H1 (cell line): ENCODE results near the gene ACBD6. TPM values are rescaled to one million over a fixed set of nuclear protein-coding genes. Genes with fewer than 3 reads are reported as not detected.

Source experiments
- CTCF ChIA-PET: fragments of 300-600 bp; sonication (Branson Sonifier 250); formaldehyde crosslinking; loops from one replicate; lab custom pipeline; 2021; ENCODE audit not compliant: partially characterized antibody; lab: Charles Lee
- POLR2A ChIA-PET: fragments of 300-600 bp; sonication (Branson Sonifier 250); formaldehyde crosslinking; loops from one replicate; lab custom pipeline; 2021; ENCODE audit warnings: inconsistent platforms; ENCODE audit not compliant: partially characterized antibody; lab: Charles Lee
- DNase-seq, 2 experiments: peaks; one replicate each; pipeline versions ENCODE4 v3.0.0 to v3.0.0-alpha.2; 2010 to 2022; ENCODE audit warnings: low spot score in 2 of 2, low read depth in 1 of 2, mixed read lengths in 1 of 2
- FAIRE-seq: peaks from 2 replicates; lab custom pipeline; 2011; peaks lifted over from hg19 to GRCh38; lab: Jason Lieb, UNC
- H2AFZ ChIP-seq: 2 replicates; pipeline ENCODE4 v1.8.1; 2012; ENCODE audit warnings: low read length, inconsistent platforms
- H2AK5ac ChIP-seq: 2 replicates; pipeline ENCODE4 v1.6.1; 2013; ENCODE audit warnings: low read depth, low read length
- H2BK120ac ChIP-seq: replicated peaks from 2 replicates; pipeline ENCODE3; 2013; ENCODE audit warnings: low read depth, low read length, inconsistent platforms
- H2BK12ac ChIP-seq: 2 replicates; pipeline ENCODE4 v1.6.1; 2013; ENCODE audit warnings: low read depth, low read length
- H2BK15ac ChIP-seq: 2 replicates; pipeline ENCODE4 v1.6.1; 2013; ENCODE audit warnings: low read length
- H2BK20ac ChIP-seq: 2 replicates; pipeline ENCODE4 v1.6.1; 2013; ENCODE audit warnings: low read length
- H2BK5ac ChIP-seq: 2 replicates; pipeline ENCODE4 v1.6.1; 2013; ENCODE audit warnings: low read depth, low read length
- H3K14ac ChIP-seq: 2 replicates; pipeline ENCODE4 v1.6.1; 2013; ENCODE audit warnings: inconsistent platforms; ENCODE audit not compliant: insufficient read length
- H3K18ac ChIP-seq: 2 replicates; pipeline ENCODE4 v1.6.1; 2013; ENCODE audit warnings: low read length; ENCODE audit errors: extremely low read depth
- H3K23ac ChIP-seq: 2 replicates; pipeline ENCODE4 v1.6.1; 2013; ENCODE audit warnings: inconsistent platforms; ENCODE audit not compliant: insufficient read length
- H3K23me2 ChIP-seq: 2 replicates; pipeline ENCODE4 v1.6.1; 2013; ENCODE audit warnings: low read depth, low read length
- H3K27ac ChIP-seq: 2 replicates; pipeline ENCODE4 v1.6.1; 2011; ENCODE audit warnings: low read depth, low read length, inconsistent platforms
- H3K27me3 ChIP-seq, 4 experiments: replicated peaks in 1 of 4; 1 replicate in 1 of 4; 2 replicates in 3 of 4; pipeline versions ENCODE4 v1.6.1 to v1.8.1; 2011 to 2013; ENCODE audit warnings: low read length in 3 of 4, mild to moderate bottlenecking in 3 of 4, inconsistent platforms in 2 of 4, mixed read lengths in 2 of 4, moderate library complexity in 1 of 4; ENCODE audit not compliant: control insufficient read depth in 3 of 4, insufficient read depth in 3 of 4; ENCODE audit errors: extremely low read depth in 1 of 4
- H3K36me3 ChIP-seq, 4 experiments: 2 replicates each; pipeline versions ENCODE4 v1.6.1 to v1.8.1; 2011 to 2013; ENCODE audit warnings: mild to moderate bottlenecking in 4 of 4, low read length in 3 of 4, moderate library complexity in 2 of 4, control low read depth in 1 of 4, inconsistent platforms in 1 of 4; ENCODE audit not compliant: insufficient read depth in 4 of 4, control insufficient read depth in 2 of 4
- H3K4ac ChIP-seq: replicated peaks from 2 replicates; pipeline ENCODE3; 2013; ENCODE audit warnings: low read length, low read depth, mixed read lengths, inconsistent platforms; ENCODE audit not compliant: insufficient read length
- H3K4me1 ChIP-seq, 4 experiments: replicated peaks in 1 of 4; 1 replicate in 1 of 4; 2 replicates in 3 of 4; pipeline versions ENCODE4 v1.6.1 to v1.8.1; 2011 to 2013; ENCODE audit warnings: low read length in 3 of 4, inconsistent platforms in 2 of 4, mixed read lengths in 1 of 4; ENCODE audit not compliant: insufficient read depth in 4 of 4, control insufficient read depth in 3 of 4
- H3K4me2 ChIP-seq, 2 experiments: 2 replicates each; pipeline versions ENCODE4 v1.6.1 to v1.8.1; 2011 to 2013; ENCODE audit warnings: low read depth in 2 of 2, low read length in 2 of 2, control low read depth in 1 of 2, inconsistent platforms in 1 of 2, mild to moderate bottlenecking in 1 of 2; ENCODE audit not compliant: insufficient read depth in 1 of 2
- H3K4me3 ChIP-seq, 4 experiments: fragments of 200-600, 300-600 bp in 1 of 4; sonication (generic), shearing (Covaris generic), sonication (Bioruptor Twin) in 1 of 4; 2 replicates each; pipeline versions ENCODE4 v1.5.1 to v1.8.1; 2011 to 2016; ENCODE audit warnings: low read length in 4 of 4, low read depth in 3 of 4, control low read depth in 2 of 4, inconsistent platforms in 2 of 4, mild to moderate bottlenecking in 2 of 4, mixed read lengths in 1 of 4, moderate library complexity in 1 of 4; ENCODE audit not compliant: insufficient read depth in 2 of 4; ENCODE audit errors: extremely low read depth in 1 of 4
- H3K56ac ChIP-seq: replicated peaks from 2 replicates; pipeline ENCODE3; 2013; ENCODE audit warnings: low read depth, mild to moderate bottlenecking, mixed read lengths, low read length, inconsistent platforms; ENCODE audit not compliant: insufficient read length
- H3K79me1 ChIP-seq: 2 replicates; pipeline ENCODE4 v1.6.1; 2013; ENCODE audit warnings: low read depth, low read length, control low read depth
- H3K79me2 ChIP-seq, 2 experiments: 2 replicates each; pipeline versions ENCODE4 v1.6.1 to v1.8.1; 2012 to 2013; ENCODE audit warnings: low read length in 2 of 2, mild to moderate bottlenecking in 2 of 2, inconsistent platforms in 1 of 2; ENCODE audit not compliant: insufficient read depth in 2 of 2, control insufficient read depth in 1 of 2
- H3K9ac ChIP-seq, 4 experiments: replicated peaks in 1 of 4; 1 replicate in 1 of 4; 2 replicates in 3 of 4; pipeline versions ENCODE4 v1.6.1 to v1.8.1; 2011 to 2013; ENCODE audit warnings: low read depth in 3 of 4, low read length in 3 of 4, control low read depth in 2 of 4, mild to moderate bottlenecking in 2 of 4, moderate library complexity in 2 of 4, inconsistent platforms in 1 of 4; ENCODE audit errors: extremely low read depth in 1 of 4
- H3K9me3 ChIP-seq, 2 experiments: 2 replicates each; pipeline versions ENCODE4 v1.6.1 to v1.8.1; 2012 to 2013; ENCODE audit warnings: mild to moderate bottlenecking in 2 of 2, moderate library complexity in 2 of 2, control low read depth in 1 of 2, inconsistent platforms in 1 of 2, low read depth in 1 of 2, low read length in 1 of 2, mixed read lengths in 1 of 2; ENCODE audit not compliant: insufficient read depth in 2 of 2
- H4K20me1 ChIP-seq, 2 experiments: replicated peaks in 1 of 2; 2 replicates each; pipeline versions ENCODE3 to v1.8.1; 2011 to 2013; ENCODE audit warnings: inconsistent platforms in 2 of 2, low read length in 2 of 2, mild to moderate bottlenecking in 1 of 2; ENCODE audit not compliant: insufficient read depth in 2 of 2, control insufficient read depth in 1 of 2
- H4K5ac ChIP-seq: 2 replicates; pipeline ENCODE4 v1.6.1; 2013; ENCODE audit warnings: low read length, low read depth, mixed read lengths, inconsistent platforms; ENCODE audit not compliant: insufficient read length
- H4K8ac ChIP-seq: 2 replicates; pipeline ENCODE4 v1.8.0; 2013; ENCODE audit warnings: mild to moderate bottlenecking, moderate library complexity, low read length, inconsistent platforms; ENCODE audit not compliant: insufficient read depth; ENCODE audit errors: extremely low read depth
- H4K91ac ChIP-seq: replicated peaks from 2 replicates; pipeline ENCODE3; 2013; ENCODE audit warnings: low read length, mixed read lengths, inconsistent platforms; ENCODE audit not compliant: insufficient read length
- WGBS, 2 experiments: shearing (Covaris generic) in 1 of 2; methylation state at CpG; one replicate each; pipeline versions ENCODE4 v1.1.6 to v1.1.7; 2013 to 2015; ENCODE audit warnings: low lambda C conversion rate in 2 of 2, mixed read lengths in 2 of 2, inconsistent platforms in 1 of 2, low coverage in 1 of 2, missing lambda C conversion rate in 1 of 2; ENCODE audit not compliant: insufficient replicate concordance in 2 of 2, insufficient coverage in 1 of 2, insufficient read length in 1 of 2; ENCODE audit errors: extremely low coverage in 1 of 2, missing lambda C conversion rate in 1 of 2; 5-methylcytosine and 5-hydroxymethylcytosine counted together
- polyA plus RNA-seq, 7 experiments: library from polyadenylated mRNA; depleted of rRNA in 3 of 7; stranded (reverse) in 5 of 7; unstranded in 2 of 7; fragments of >200 nt in 5 of 7; fragments of 200-250 nt in 2 of 7; gene quantifications; 1 replicate in 5 of 7; 2 replicates in 1 of 7; 4 replicates in 1 of 7; pipeline versions ENCODE4 v1.2.1 to v1.2.3, GENCODE V29; 2011 to 2013; ENCODE audit warnings: missing spikeins in 2 of 7, mixed read lengths in 2 of 7
- total RNA-seq: library from RNA; stranded (reverse); fragmentation: NEBNext Ultra II Directional; extraction: Animal tissue kit (Norgen Biotek cat#: 25700); gene quantifications from 2 replicates; pipeline ENCODE4 v1.2.1, GENCODE V29; 2021

ACBD6 gene
- total and polyA plus RNA-seq, 2 of the 8 experiments (the other 6 are each of a cell fraction or from before 2014, with no cell fraction given): 52.0 to 67.7 TPM

- Histone ChIP-seq H3K4me3 (no peak overlapping the region), H2BK20ac (no peak overlapping the region), H4K5ac (no peak overlapping the region), H3K4me2 (no peak overlapping the region), H2AFZ (no peak overlapping the region), H3K4ac (no peak overlapping the region), H2BK120ac (no peak overlapping the region), H3K79me1 (0 out of 2 replicates have a peak, but pooled peaks cover 2% of the 10 kb centered on the region), H3K18ac (no peak overlapping the region), H4K8ac (no peak overlapping the region), H4K20me1 (no peaks in the 10 kb centered on the region), H3K4me1 (no peaks in the 10 kb centered on the region), H3K27me3 (no peaks in the 10 kb centered on the region), H3K23me2 (peaks cover 3% of the 10 kb centered on the region; the same call in 1 of the 2 replicates), H3K79me2 (peaks cover 0 to 4% of the 10 kb centered on the region in 2 experiments; a peak in 1 of 4 replicates), H3K27ac (no peak overlapping the region), H3K9me3 (peaks cover 0 to 4% of the 10 kb centered on the region in 2 experiments; a peak in 1 of 4 replicates), H3K14ac (no peak overlapping the region), H2BK15ac (no peak overlapping the region), H2AK5ac (no peak overlapping the region), H3K36me3 (no peaks in the 10 kb centered on the region; a peak in 1 of 8 replicates), H3K9ac (no peak overlapping the region), H4K91ac (no peak overlapping the region), H2BK12ac (no peak overlapping the region), H3K56ac (no peak overlapping the region), H2BK5ac (no peak overlapping the region), H3K23ac (no peak overlapping the region)
- ChIA-PET CTCF (interaction anchor here (1.0 kb wide), 1 partner anchor 144 kb away, joined by 3 read pairs; no protein-coding TSS in a partner anchor), POLR2A (no interaction called here)
- WGBS, 2 experiments: 93% methylated on average over 4 of the region's 4 CpGs; no CpG with 5 or more reads in 1 of the 2 experiments
- DNase-seq: no peak
- FAIRE-seq: no peak
These were observed 105.2 kb downstream of the ACBD6 start for GRCh38 chr1:180397175-180397574.
